GM12878 (cell line): ENCODE measurements around the gene CCDC12. TPM values are rescaled to one million over a fixed set of nuclear protein-coding genes. Genes with fewer than 3 reads are reported as not detected.

Experiments
- ATAC-seq: fragments of 200-7000 bp; cut with Tn5 transposase; 3 replicates; pipeline ENCODE4 v1.9.1; 2020; ENCODE audit warnings: mild to moderate bottlenecking, moderate library complexity
- BruUV-seq: library from RNA; stranded (reverse); fragments of 400-500 nt; replicated peaks from 2 replicates; lab custom pipeline; 2021; lab: Mats Ljungman, UMichigan
- CTCF ChIA-PET: fragments of 300-600 bp; sonication (Branson Sonifier 250); formaldehyde crosslinking; extraction: SDS; loops from one replicate; lab custom pipeline; 2021; ENCODE audit warnings: inconsistent platforms; lab: Yijun Ruan, JAX
- POLR2A ChIA-PET: fragments of 350-600 bp; formaldehyde crosslinking; extraction: SDS; loops from one replicate; lab custom pipeline; 2021; ENCODE audit warnings: inconsistent platforms; lab: Charles Lee
- RAD21 ChIA-PET: fragments of 300-600 bp; sonication (Branson Sonifier 250); formaldehyde crosslinking; loops from one replicate; lab custom pipeline; 2023; ENCODE audit warnings: antibody characterized with exemption; ENCODE audit not compliant: unreplicated experiment; lab: Charles Lee
- SMC1A ChIA-PET: fragments of 300-600 bp; sonication (Branson Sonifier 250); formaldehyde crosslinking; loops from one replicate; lab custom pipeline; 2023; ENCODE audit not compliant: unreplicated experiment, uncharacterized antibody; lab: Charles Lee
- DNase-seq: peaks from one replicate; pipeline ENCODE4 v3.0.0-alpha.2; 2011; ENCODE audit warnings: low read depth, low spot score
- FAIRE-seq: peaks from 3 replicates; lab custom pipeline; 2011; peaks lifted over from hg19 to GRCh38; lab: Jason Lieb, UNC
- H2AFZ ChIP-seq: 2 replicates; pipeline ENCODE4 v1.6.0; 2011; ENCODE audit warnings: low read depth, low read length, control low read depth; ENCODE audit not compliant: control insufficient read depth
- H3K27ac ChIP-seq: 2 replicates; pipeline ENCODE4 v1.5.1; 2011; ENCODE audit warnings: control low read depth; ENCODE audit not compliant: control insufficient read depth, insufficient read depth
- H3K27me3 ChIP-seq, 2 experiments: replicated peaks in 1 of 2; 2 replicates each; pipeline versions ENCODE4 v1.6.0 to v1.6.1; 2011; ENCODE audit warnings: low read length in 1 of 2; ENCODE audit not compliant: control insufficient read depth in 2 of 2, insufficient read depth in 2 of 2
- H3K36me3 ChIP-seq, 2 experiments: 2 replicates each; pipeline ENCODE4 v1.5.1; 2011; ENCODE audit warnings: low read length in 1 of 2; ENCODE audit not compliant: control insufficient read depth in 2 of 2, insufficient read depth in 2 of 2
- H3K4me1 ChIP-seq: 2 replicates; pipeline ENCODE4 v1.6.1; 2011; ENCODE audit warnings: mild to moderate bottlenecking, low read length, moderate library complexity, mixed read lengths; ENCODE audit not compliant: control insufficient read depth, insufficient read depth
- H3K4me2 ChIP-seq: 2 replicates; pipeline ENCODE4 v1.6.0; 2011; ENCODE audit warnings: control low read depth; ENCODE audit not compliant: control insufficient read depth, insufficient read depth
- H3K4me3 ChIP-seq: fragments of 200-600 bp; sonication (generic); 2 replicates; pipeline ENCODE4 v1.5.1; 2016
- H3K79me2 ChIP-seq: 2 replicates; pipeline ENCODE4 v1.6.0; 2011; ENCODE audit warnings: low read length; ENCODE audit not compliant: control insufficient read depth, insufficient read depth
- H3K9ac ChIP-seq: 2 replicates; pipeline ENCODE4 v1.8.0; 2011; ENCODE audit warnings: low read length, control low read depth, mixed read lengths; ENCODE audit not compliant: control insufficient read depth, insufficient read depth
- H3K9me3 ChIP-seq: replicated peaks from 3 replicates; pipeline ENCODE4 v1.5.1; 2011; ENCODE audit warnings: mild to moderate bottlenecking, low read length; ENCODE audit not compliant: control insufficient read depth, insufficient read depth
- H4K20me1 ChIP-seq: 2 replicates; pipeline ENCODE4 v1.6.0; 2011; ENCODE audit not compliant: control insufficient read depth, insufficient read depth
- ASH2L ChIP-seq: fragments of 300-600, 200-600 bp; sonication (generic); IDR thresholded peaks from 2 replicates; pipeline ENCODE4 v1.6.1; 2017; ENCODE audit warnings: low read depth, mild to moderate bottlenecking, borderline replicate concordance
- DPF2 ChIP-seq: fragments of 450-650 bp; IDR thresholded peaks from 2 replicates; pipeline ENCODE4 v1.6.1; 2017; ENCODE audit warnings: mild to moderate bottlenecking
- GATAD2B ChIP-seq: fragments of 450-650 bp; conservative IDR thresholded peaks from 2 replicates; pipeline ENCODE4 v1.6.1; 2017; ENCODE audit warnings: low read depth, mild to moderate bottlenecking, moderate library complexity
- IKZF1 ChIP-seq: fragments of 450-650 bp; conservative IDR thresholded peaks from 2 replicates; pipeline ENCODE4 v1.6.1; 2017; ENCODE audit warnings: antibody characterized with exemption, mild to moderate bottlenecking
- KAT2A ChIP-seq: conservative IDR thresholded peaks from 2 replicates; pipeline ENCODE4 v1.6.1; 2011; ENCODE audit warnings: low read depth, low read length; ENCODE audit not compliant: control insufficient read depth
- KDM1A ChIP-seq: fragments of 200-600 bp; sonication (generic); IDR thresholded peaks from 2 replicates; pipeline ENCODE4 v1.6.1; 2016; ENCODE audit warnings: borderline replicate concordance
- NBN ChIP-seq: fragments of 450-650 bp; IDR thresholded peaks from 2 replicates; pipeline ENCODE4 v1.6.1; 2016
- NR2C2 ChIP-seq: IDR thresholded peaks from 2 replicates; pipeline ENCODE4 v1.6.1; 2011; ENCODE audit warnings: borderline replicate concordance, low read depth; ENCODE audit not compliant: control insufficient read depth, insufficient read length
- SUZ12 ChIP-seq: fragments of 200-600 bp; sonication (generic); IDR thresholded peaks from one replicate; pipeline ENCODE4 v1.6.1; 2018; ENCODE audit warnings: antibody characterized with exemption, mild to moderate bottlenecking; ENCODE audit not compliant: unreplicated experiment
- TCF12 ChIP-seq: IDR thresholded peaks from 2 replicates; pipeline ENCODE4 v1.6.1; 2011; ENCODE audit warnings: low read depth, mild to moderate bottlenecking, low read length
- ZNF207 ChIP-seq: fragments of 450-650 bp; IDR thresholded peaks from 2 replicates; pipeline ENCODE4 v1.6.1; 2014; ENCODE audit warnings: antibody characterized with exemption, mild to moderate bottlenecking, borderline replicate concordance
- ZNF384 ChIP-seq: IDR thresholded peaks from 2 replicates; pipeline ENCODE4 v1.6.1; 2012; ENCODE audit warnings: low read depth, mild to moderate bottlenecking, low read length, improper control_type of control experiment, borderline replicate concordance
- WGBS: methylation state at CpG from one replicate; pipeline ENCODE4 v1.1.6; 2016; ENCODE audit warnings: low lambda C conversion rate; ENCODE audit not compliant: insufficient replicate concordance, insufficient coverage; ENCODE audit errors: missing lambda C conversion rate; 5-methylcytosine and 5-hydroxymethylcytosine counted together
- in situ Hi-C: fragments of 300-500 bp; cut with MboI; formaldehyde crosslinking; loops from 9 replicates; pipeline ENCODE4 v1.14.3; 2018; ENCODE audit warnings: mixed read lengths
- intact Hi-C: fragments of 100-400 bp; cut with micrococcal nuclease; formaldehyde crosslinking; loops from one replicate; pipeline ENCODE4 v1.14.2; 2022; ENCODE audit not compliant: unreplicated experiment
- polyA plus RNA-seq, 11 experiments: library from polyadenylated mRNA; depleted of rRNA in 4 of 11; unstranded in 6 of 11; stranded (reverse) in 5 of 11; fragments of >200 nt; fragmentation: Nextera tagmentation in 4 of 11; fragmentation: Illumina TruSeq in 1 of 11; extraction: Ambion mirVana in 4 of 11; extraction: Trizol in 1 of 11; gene quantifications; 1 replicate in 1 of 11; 2 replicates in 10 of 11; pipeline versions ENCODE4 v1.2.1 to v1.2.3, GENCODE V29; 2011 to 2016; ENCODE audit warnings: inconsistent platforms in 2 of 11, missing spikeins in 2 of 11, low read depth in 1 of 11
- total RNA-seq, 4 experiments: library from RNA; depleted of rRNA in 3 of 4; stranded (reverse); fragments of >200 nt in 3 of 4; fragmentation: Illumina TruSeq in 1 of 4; extraction: Trizol in 1 of 4; gene quantifications; 2 replicates each; pipeline versions ENCODE4 v1.2.1 to v1.2.3, GENCODE V29; 2013 to 2021
- TF ChIP-seq, protein P1 (sequence below): fragments of 150-350 bp; IDR thresholded peaks from 2 replicates; pipeline ENCODE4 v1.6.1; 2016; ENCODE audit warnings: low read depth, low read length
- TF ChIP-seq, protein P2 (sequence below): fragments of 450-650 bp; IDR thresholded peaks from 2 replicates; pipeline ENCODE4 v1.6.1; 2018; ENCODE audit warnings: borderline replicate concordance, mild to moderate bottlenecking; ENCODE audit not compliant: partially characterized antibody

CCDC12 gene
- total and polyA plus RNA-seq, 10 of the 15 experiments (the other 5 are each of a cell fraction or from before 2014, with no cell fraction given), result 9.2 to 91.4 (median 61.3) TPM

DNA sequence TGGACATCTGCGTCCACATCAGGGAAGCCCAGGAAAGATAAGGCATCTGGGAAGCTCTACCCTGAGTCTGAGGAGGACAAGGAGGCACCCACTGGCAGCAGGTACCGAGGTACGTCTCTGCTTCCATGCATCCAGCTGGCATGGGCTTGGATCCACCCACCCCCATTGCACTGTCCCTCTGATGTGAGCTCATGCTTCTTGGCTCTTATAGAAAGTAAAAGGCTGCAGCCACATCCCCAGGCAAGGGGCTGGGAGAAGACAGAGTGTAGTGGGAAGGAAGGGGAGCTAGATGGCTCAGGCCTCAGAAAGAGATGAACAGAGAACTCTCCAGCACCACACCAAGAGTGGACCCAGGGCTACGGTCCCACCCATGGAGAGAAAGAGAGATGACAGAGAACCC, 80.8 kb downstream of the CCDC12 start:
- BruUV-seq, result no TSS peak
- Histone ChIP-seq H3K4me2 (no peak overlapping the region), H3K36me3 (no peaks in the 10 kb centered on the region), H3K27ac (no peak overlapping the region), H3K79me2 (no peaks in the 10 kb centered on the region), H4K20me1 (peaks cover 3% of the 10 kb centered on the region; the same call in 1 of the 2 replicates), H3K4me1 (no peaks in the 10 kb centered on the region; the same call in 1 of the 2 replicates), H3K9me3 (no peaks in the 10 kb centered on the region), H3K4me3 (no peak overlapping the region), H2AFZ (no peak overlapping the region), H3K27me3 (peaks cover 2 to 3% of the 10 kb centered on the region in 2 experiments; a peak in 3 of 4 replicates), H3K9ac (no peak overlapping the region)
- ATAC-seq, result no peak
- WGBS, result 44% methylated on average over 4 of the region's 4 CpGs
- intact Hi-C loops (loop anchor here (1.0 kb wide), 2 partner anchors 29 to 190 kb away; no protein-coding TSS in a partner anchor), in situ Hi-C loops (loop anchor here (5.0 kb wide), 1 partner anchor 183 kb away; no protein-coding TSS in a partner anchor)
- POLR2A ChIA-PET, result no interaction called here
- RAD21 ChIA-PET, result interaction anchor here (0.8 to 1.9 kb wide), 5 partner anchors 14 to 193 kb away, joined by 3 to 10 read pairs (median 6); no protein-coding TSS in a partner anchor
- SMC1A ChIA-PET, result interaction anchor here (0.6 to 2.5 kb wide), 9 partner anchors 14 to 193 kb away, joined by 3 to 16 read pairs (median 4); partner anchors contain the start of gene PTH1R
- DNase-seq, result no peak
- CTCF ChIA-PET, result interaction anchor here (0.6 to 2.9 kb wide), 22 partner anchors 9 to 428 kb away, joined by 3 to 35 read pairs (median 4); no protein-coding TSS in a partner anchor
- FAIRE-seq, result no peak
- TF ChIP-seq IKZF1, result no peak
- TF ChIP-seq, protein P1, sequence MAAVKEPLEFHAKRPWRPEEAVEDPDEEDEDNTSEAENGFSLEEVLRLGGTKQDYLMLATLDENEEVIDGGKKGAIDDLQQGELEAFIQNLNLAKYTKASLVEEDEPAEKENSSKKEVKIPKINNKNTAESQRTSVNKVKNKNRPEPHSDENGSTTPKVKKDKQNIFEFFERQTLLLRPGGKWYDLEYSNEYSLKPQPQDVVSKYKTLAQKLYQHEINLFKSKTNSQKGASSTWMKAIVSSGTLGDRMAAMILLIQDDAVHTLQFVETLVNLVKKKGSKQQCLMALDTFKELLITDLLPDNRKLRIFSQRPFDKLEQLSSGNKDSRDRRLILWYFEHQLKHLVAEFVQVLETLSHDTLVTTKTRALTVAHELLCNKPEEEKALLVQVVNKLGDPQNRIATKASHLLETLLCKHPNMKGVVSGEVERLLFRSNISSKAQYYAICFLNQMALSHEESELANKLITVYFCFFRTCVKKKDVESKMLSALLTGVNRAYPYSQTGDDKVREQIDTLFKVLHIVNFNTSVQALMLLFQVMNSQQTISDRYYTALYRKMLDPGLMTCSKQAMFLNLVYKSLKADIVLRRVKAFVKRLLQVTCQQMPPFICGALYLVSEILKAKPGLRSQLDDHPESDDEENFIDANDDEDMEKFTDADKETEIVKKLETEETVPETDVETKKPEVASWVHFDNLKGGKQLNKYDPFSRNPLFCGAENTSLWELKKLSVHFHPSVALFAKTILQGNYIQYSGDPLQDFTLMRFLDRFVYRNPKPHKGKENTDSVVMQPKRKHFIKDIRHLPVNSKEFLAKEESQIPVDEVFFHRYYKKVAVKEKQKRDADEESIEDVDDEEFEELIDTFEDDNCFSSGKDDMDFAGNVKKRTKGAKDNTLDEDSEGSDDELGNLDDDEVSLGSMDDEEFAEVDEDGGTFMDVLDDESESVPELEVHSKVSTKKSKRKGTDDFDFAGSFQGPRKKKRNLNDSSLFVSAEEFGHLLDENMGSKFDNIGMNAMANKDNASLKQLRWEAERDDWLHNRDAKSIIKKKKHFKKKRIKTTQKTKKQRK, result no peak
- no peak for TF ChIP-seq ZNF384
- no peak for TF ChIP-seq KAT2A
- no peak for TF ChIP-seq NR2C2
- no peak for TF ChIP-seq SUZ12
- TF ChIP-seq, protein P2, sequence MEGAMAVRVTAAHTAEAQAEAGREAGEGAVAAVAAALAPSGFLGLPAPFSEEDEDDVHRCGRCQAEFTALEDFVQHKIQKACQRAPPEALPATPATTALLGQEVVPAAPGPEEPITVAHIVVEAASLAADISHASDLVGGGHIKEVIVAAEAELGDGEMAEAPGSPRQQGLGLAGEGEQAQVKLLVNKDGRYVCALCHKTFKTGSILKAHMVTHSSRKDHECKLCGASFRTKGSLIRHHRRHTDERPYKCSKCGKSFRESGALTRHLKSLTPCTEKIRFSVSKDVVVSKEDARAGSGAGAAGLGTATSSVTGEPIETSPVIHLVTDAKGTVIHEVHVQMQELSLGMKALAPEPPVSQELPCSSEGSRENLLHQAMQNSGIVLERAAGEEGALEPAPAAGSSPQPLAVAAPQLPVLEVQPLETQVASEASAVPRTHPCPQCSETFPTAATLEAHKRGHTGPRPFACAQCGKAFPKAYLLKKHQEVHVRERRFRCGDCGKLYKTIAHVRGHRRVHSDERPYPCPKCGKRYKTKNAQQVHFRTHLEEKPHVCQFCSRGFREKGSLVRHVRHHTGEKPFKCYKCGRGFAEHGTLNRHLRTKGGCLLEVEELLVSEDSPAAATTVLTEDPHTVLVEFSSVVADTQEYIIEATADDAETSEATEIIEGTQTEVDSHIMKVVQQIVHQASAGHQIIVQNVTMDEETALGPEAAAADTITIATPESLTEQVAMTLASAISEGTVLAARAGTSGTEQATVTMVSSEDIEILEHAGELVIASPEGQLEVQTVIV, result no peak
- no peak for TF ChIP-seq GATAD2B
- TF ChIP-seq DPF2, result no peak
- no peak for TF ChIP-seq KDM1A
- no peak for TF ChIP-seq TCF12
- TF ChIP-seq ASH2L, result no peak
- TF ChIP-seq NBN, result no peak
- TF ChIP-seq ZNF207, result no peak
